Measurements from ENCODE around the gene ABCC5.

- TF ChIP-seq CTCF (IDR thresholded peaks at IDR 0.05) (no peak), E2F4 (CRISPR knock-in tag; IDR thresholded peaks at IDR 0.05; ENCODE audit: borderline replicate concordance, low read depth) (no peak), TCF7 (CRISPR knock-in tag; IDR thresholded peaks at IDR 0.05; ENCODE audit: low read depth) (no peak), FOXJ3 (CRISPR knock-in tag; IDR thresholded peaks at IDR 0.05; ENCODE audit: borderline replicate concordance) (no peak), MAX (CRISPR knock-in tag; IDR thresholded peaks at IDR 0.05) (no peak), ZNF219 (CRISPR knock-in tag; IDR thresholded peaks at IDR 0.05; ENCODE audit: borderline replicate concordance) (no peak), ATF3 (CRISPR knock-in tag; conservative IDR thresholded peaks at IDR 0.05) (no peak), NR2C2 (CRISPR knock-in tag; IDR thresholded peaks at IDR 0.05) (no peak)
- TF ChIP-seq, protein P1, sequence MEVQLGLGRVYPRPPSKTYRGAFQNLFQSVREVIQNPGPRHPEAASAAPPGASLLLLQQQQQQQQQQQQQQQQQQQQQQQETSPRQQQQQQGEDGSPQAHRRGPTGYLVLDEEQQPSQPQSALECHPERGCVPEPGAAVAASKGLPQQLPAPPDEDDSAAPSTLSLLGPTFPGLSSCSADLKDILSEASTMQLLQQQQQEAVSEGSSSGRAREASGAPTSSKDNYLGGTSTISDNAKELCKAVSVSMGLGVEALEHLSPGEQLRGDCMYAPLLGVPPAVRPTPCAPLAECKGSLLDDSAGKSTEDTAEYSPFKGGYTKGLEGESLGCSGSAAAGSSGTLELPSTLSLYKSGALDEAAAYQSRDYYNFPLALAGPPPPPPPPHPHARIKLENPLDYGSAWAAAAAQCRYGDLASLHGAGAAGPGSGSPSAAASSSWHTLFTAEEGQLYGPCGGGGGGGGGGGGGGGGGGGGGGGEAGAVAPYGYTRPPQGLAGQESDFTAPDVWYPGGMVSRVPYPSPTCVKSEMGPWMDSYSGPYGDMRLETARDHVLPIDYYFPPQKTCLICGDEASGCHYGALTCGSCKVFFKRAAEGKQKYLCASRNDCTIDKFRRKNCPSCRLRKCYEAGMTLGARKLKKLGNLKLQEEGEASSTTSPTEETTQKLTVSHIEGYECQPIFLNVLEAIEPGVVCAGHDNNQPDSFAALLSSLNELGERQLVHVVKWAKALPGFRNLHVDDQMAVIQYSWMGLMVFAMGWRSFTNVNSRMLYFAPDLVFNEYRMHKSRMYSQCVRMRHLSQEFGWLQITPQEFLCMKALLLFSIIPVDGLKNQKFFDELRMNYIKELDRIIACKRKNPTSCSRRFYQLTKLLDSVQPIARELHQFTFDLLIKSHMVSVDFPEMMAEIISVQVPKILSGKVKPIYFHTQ (CRISPR knock-in tag; IDR thresholded peaks at IDR 0.05), result no peak
- TF ChIP-seq, protein P2, sequence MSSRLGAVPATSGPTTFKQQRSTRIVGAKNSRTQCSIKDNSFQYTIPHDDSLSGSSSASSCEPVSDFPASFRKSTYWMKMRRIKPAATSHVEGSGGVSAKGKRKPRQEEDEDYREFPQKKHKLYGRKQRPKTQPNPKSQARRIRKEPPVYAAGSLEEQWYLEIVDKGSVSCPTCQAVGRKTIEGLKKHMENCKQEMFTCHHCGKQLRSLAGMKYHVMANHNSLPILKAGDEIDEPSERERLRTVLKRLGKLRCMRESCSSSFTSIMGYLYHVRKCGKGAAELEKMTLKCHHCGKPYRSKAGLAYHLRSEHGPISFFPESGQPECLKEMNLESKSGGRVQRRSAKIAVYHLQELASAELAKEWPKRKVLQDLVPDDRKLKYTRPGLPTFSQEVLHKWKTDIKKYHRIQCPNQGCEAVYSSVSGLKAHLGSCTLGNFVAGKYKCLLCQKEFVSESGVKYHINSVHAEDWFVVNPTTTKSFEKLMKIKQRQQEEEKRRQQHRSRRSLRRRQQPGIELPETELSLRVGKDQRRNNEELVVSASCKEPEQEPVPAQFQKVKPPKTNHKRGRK (CRISPR knock-in tag; IDR thresholded peaks at IDR 0.05; ENCODE audit: borderline replicate concordance), result no peak
Measured at GRCh38 chr3:183984127-183984740, 33.5 kb downstream of the ABCC5 start.

All from WTC11 (cell line).